ENCODE measurements around the gene LCT.
"Not testable (repeated sequence)": the region's sequence is repeated elsewhere in the genome, so short reads cannot be mapped to it uniquely, and the experiment has no call there.

LCT gene

DNA sequence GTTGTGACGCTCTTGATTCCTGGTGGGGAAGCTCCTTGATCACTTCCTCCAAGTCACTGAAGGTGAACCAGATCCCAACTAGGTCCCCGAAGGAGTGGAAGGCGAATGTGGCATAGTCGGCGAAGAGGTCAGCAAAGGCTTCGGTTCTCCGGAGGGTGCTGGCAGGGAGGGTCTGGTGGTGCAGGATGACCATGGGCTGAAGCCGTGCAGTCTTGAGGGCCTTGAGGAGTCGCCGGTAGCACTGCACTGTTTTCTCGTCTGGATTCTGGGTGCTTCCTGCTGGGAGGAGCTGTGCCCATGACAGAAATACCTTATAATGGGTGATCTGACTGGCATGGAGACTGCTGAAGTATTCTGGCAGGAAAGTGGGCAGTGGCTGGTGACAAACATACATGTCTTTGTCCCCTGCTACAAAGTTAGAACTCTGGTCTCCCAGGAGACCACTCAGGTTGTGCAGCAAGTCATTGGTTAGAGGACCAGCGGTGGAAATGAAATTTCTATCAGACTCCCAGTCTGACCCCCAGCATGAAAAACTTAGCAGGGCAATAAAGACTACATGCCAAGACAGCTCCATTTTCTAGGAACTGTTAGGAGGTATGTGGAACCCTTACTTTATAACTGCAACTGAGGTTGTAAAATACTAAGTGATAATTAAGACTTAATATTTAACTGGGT lies at the start of gene LCT:
Gene LCT (minus strand): TSS at position 589 of the 675 bp plus-strand sequence. CDS start 15 bp downstream, at position 574.
- DNase-seq, result no peak

DNA sequence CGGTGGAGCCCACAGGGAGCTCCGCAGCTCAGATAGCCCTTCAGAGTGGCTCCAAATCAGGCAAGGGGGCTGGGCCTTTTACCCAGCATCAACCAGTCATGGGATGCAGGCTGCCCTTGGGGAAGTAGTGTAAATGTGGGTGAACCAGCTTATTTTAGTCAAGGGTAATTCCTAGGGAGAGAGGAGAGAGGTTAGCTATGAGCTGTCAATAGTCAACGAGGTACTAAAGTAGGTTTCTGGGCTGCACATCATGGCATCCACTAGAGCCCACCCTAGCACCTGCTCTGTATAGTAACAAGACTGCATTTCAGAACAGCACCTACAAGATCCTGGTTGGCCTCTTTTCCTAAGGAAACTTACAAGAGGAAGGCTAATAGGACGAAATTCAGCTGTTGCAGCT lies 48.7 kb upstream of the LCT start:
- DNase-seq, result no peak

DNA sequence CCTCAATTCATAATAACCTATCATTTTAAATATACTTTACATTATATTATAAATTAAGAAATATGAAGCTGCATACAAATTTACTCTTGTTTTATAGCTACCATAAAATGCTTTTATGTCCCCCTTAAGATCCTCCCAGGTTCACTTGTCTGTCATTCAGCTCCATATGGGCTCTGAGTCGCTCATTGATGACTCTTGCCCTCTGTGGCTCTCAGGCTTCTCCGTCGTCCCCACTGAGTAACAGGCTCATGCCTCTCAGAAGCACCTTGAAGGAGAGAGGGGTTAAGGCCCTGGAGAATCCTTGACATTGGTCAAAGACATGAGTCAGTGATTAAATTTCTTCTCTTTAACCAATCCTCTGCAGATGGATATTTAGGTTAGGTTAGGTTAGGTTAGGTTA lies 45.4 kb upstream of the LCT start:
- no peak for DNase-seq

DNA sequence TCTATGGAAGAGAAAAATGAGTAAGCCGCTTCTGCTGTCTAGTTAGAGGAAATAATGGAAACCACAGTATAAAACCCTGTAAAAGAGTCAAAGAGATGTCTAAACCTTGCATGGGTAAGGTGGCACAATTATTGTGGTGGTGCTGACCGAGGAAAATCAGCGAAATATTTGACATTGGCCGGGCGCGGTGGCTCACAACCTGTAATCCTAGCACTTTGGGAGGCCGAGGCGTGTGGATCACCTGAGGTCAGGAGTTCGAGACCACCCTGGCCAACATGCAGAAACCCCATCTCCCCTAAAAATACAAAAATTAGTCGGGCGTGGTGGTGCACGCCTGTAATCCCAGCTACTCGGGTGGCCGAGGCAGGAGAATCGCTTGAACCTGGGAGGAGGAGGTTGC lies 39.8 kb upstream of the LCT start:
- DNase-seq, result not testable (repeated sequence)

DNA sequence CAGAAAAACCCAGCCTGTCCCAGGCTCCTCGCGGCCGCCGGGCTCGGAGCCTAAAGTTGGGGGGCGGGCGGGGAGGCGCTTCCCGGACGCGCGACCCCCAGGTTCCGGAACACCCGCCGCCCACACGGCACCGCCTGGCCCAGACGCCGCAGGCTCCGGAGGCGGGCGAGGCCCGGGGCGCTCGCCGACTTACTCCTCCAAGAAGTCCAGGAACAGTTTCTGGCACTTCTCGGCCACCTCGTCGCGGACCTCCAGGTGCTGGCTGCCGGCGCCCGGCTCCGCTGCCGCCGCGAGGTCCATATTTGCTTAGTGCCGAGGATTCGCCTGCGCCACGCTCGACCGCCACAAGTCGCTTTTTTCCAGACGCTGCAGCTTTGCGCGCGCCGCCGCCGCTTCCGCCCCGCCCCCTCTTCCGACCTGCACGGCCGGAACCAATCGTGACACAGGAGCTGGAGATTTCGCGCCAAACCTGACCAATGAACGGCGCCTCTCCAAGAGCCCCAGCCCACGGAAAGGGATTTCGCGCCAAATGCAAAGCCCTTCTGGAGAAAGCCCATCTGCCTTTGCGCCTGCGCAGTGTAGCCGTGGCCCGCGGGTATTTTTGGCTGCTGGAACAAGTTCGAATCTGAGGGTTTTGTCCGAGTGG lies 39.2 kb upstream of the LCT start, which contains the start of gene MCM6:
Gene MCM6 (minus strand): TSS at position 378 of the 646 bp plus-strand sequence. CDS start 78 bp downstream, at position 300.
- peak; percentile 99 for DNase-seq

DNA sequence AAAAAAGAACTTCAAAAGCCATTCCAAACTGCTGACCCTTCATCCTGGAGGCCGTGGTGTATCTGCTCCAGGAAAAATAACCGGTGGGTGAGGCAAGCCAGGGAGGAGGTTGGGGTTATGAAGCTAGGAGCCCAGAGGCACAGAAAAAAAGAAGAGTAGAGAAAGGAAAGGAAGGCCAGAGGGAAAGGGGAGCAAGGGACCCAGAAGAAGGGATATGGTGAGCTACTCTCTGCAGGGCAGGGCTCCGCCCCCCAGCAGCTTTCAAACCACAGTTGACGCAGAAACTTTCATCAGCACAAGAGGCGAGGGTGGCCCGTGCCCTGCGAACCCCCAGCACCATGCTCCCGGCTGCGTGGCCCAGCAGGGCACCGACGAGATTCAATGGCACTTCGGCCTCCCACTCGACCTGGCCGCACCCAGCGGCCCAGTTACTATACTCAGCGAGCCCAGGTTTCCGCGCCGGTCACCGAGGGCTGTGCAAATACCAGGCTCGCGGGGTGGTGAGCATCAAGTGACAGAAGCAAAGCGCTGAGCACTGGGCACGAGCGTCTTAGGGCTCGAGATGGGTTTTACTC lies 38.6 kb upstream of the LCT start:
- DNase-seq, result no peak

DNA sequence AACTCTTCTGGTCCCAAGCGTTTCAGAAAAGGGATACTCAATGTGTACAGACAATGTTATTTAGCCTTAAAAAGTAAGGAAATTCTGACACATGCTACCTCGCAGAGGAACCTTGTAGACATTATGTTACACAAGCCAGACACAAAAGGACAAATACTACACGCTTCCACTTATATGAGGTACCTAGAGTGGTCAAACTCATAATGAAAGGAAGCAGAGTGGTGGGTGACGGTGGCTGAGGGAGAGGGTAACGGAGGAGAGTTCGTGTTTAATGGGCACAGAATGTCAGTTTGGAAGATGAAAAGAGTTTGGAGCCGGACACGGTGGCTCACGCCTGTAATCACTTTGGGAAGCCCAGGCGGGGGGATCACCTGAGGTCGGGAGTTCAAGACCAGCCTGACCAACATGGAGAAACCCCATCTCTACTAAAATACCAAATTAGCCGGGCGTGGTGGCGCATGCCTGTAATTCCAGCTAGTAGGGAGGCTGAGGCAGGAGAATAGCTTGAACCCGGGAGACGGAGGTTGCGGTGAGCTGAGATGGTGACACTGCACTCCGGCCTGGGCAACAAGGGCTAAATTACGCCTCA lies 37.9 kb upstream of the LCT start:
- no peak for DNase-seq

DNA sequence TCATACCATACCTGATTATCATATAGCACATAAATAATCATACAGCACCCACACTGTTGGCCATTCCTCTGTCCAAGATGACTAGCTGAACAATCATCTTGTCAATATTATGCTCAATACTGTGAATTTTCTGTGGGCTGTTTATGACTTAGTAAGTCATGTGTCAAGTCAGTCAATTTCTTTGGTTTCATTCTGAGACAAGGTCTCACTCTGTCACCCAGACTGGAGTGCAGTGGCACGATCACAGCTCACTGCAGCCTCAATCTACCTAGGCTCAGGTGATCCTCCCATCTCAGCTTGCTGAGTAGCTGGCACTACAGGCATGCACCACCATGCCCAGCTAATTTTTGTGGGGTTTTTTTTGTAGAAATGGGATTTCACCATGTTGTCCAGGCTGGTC lies 33.6 kb upstream of the LCT start:
- no peak for DNase-seq

DNA sequence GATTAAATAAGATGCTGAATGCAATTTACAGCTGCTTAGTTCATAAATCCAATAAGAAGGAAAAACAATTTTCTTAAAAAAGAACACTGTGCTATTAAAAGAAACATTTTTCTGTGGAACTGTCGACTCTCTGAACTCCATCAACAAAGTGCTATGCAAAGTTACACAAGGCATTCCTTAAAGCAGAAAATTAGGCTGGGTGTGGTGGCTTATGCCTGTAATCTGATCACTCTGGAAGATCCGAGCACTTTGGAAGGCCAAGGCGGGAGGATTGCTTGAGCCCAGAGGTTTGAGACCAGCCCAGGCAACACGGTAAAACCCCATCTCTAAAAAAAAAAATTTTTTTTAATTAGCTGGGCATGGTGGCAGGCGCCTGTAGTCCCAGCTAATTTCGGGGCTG lies 26.2 kb upstream of the LCT start:
- no peak for DNase-seq

DNA sequence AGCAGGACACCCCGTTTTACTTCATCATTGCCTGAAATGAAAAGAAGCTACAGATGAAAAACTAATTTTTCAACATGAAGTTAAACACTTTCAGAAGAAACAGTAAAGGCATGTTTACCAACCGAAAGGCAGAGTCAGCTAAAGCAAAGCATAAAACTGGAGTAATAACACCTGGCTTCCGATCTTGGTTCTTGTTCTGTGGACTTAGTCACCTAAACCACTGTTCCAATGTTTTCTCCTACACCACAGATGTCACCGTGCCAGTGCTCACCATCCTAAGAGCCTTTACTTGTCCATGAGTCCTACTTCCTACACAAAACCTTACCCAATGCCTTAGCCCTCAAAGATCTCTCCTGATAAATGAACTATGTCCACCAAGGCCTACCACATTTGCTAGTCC lies 25.7 kb upstream of the LCT start:
- DNase-seq, result no peak

DNA sequence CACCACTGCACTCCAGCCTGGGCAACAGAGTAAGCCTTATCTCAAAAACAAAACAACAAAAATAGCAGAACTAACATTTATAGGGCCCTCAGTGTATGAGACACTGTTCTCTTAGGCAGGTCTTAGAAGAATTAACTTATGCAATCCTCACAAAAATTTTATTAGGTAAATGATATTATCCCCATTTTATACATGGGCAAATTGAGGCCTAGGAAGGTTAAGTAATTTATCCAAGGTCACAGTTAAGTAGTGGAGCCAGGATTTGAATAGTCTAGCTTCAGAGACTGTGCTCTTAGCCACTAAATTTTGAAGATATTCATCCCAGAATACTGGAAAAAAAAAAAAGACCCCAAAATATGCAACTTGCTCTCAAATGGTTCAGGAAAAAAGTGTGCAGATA lies 16.4 kb upstream of the LCT start:
- no peak for DNase-seq

DNA sequence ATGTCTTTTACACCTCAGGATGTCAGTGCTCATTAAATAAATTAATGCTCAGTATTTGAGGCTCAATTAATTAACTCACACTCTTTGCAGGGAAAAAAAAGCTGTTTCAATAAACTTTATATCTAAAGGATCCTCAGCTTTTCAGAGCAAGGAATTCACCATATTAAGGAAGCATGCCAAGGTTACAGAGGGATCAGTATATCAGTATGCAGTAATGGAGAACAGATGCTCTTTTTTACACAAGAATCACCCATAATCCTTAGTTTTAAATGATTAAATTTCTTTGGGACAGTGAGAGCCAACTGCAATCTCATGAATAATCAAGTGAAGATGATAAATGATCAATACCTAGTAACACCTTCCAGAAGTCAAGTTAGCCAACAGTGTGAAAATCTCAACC lies 14.9 kb upstream of the LCT start:
- no peak for DNase-seq

DNA sequence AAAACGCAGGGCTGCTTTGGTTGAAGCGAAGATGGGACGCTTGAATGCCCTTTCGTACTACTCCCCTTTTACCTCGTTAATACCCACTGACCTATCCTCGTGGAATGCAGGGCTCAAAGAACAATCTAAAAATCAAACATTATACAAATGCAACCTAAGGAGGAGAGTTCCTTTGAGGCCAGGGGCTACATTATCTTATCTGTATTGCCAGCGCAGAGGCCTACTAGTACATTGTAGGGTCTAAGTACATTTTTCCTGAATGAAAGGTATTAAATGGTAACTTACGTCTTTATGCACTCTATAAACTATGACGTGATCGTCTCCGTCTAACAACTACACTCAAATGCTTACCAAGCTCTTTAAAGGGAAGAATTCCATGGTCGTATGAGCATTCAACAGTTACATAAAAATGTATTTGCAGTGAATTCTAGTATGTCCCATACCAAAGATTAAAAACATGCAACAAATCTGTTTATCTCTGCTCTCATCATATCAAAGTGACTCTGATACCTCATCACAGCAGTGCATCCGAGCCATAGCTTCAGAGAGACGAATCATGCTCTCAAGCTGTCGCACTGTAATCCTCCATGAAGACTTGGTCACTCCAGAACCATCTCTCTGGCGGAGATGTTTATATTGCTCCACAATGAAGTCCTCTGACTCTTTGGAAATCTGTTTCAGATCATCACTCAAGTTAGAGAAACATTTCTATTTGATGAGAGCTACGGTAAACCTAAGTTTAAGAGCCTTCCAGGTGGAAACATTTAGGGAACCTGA lies 14.1 kb upstream of the LCT start:
- no peak for DNase-seq

DNA sequence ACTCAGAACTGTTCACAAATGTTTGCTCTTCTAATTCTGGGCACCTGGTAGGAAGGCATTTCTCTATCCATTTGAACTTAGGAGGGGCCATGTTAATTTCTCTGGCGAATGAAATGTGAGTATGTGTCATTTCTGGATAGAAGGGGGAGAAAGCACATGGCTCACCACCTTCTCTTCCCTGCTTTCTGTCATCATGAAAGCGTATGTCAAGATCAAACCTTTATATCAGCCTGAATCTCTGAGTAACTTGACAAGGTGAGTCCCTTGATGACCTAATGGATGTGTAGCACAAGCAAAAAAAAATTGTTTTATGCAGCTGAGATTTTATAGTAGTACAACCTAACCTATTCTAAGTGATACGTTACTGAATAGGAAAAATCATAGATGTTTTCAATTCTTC lies 12.1 kb upstream of the LCT start:
- no peak for DNase-seq

DNA sequence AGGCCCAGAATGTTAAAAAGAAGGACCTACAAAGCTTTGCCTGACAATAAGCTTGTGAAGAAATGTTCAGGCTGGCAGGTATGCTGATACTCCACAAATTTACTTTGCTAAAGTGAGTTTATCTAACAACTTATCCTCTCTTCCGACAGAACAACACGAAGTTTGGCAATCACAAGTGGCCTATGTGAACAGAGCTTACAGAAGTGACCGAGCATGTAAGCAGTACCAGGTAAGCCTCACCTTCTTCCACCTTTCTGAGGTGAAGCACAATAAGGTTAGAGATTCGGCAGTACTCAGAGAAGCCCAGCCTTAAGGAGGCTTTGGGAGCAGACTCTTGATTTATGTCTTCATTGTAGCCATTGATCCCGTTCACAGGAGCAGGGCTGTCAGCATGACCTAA lies 9.0 kb upstream of the LCT start:
- DNase-seq, result no peak

DNA sequence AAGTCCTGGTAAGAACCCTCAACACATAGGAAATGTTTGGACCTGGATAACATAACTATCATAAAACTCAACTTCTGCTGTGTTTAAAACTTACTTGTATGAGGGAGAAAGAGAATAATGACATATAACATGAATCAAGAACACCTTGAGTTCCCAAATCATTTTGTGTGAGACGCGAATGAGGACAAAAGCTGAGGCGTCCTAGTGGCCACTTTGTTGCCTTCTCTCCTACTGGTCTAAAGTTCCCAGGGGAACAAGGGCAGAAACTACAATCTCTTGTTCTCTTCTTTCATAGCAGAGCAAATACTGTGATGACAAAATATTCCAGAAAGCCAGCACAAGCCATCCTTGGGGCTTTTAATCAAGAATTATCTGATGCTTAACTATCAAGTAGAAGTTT lies 8.3 kb upstream of the LCT start:
- DNase-seq, result no peak

DNA sequence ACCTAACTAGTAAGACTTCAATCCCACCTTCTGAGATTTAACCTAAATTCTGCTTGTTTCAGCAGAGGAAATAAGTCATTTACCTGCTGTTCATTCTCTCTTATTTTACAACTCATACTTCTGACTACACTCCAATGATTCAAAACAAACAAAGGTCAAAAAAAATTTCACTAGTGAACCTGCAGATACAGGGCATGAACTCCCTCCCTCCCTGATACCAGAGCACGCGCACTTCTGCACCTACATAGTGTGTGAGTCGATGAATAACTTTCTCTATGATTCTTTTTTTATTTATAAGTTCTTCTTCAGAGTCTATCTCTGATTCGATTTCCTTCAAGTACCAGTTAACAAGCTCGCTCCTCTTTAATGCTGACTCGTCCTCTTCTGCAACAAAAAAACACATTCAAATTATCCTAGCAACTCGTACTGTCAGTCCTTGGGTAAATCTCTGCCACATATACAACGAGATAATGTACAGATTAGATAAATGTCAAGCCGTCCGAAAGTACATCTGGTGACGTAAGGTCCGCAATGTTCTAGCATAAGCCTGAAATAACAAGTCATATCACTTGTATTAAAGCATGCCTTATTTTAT lies 7.4 kb upstream of the LCT start:
- DNase-seq, result no peak

DNA sequence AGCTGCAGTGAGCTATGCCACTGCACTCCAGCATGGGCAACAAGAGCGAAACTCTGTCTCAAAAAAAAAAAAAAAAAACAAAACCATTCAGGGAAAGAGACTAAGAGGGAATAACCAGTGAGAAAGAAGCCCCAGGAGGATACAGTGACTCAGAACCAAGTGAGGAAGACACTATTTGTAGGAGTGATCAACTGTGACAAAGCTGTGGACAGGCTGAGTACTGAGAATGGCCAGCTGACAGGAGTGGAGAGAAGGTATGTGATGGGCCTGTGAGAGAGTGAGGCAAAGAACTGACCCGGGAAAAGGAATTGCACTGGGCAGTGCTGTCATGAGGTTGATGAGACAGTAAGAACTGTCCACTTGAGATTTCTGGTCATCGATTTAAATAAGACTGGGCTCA lies 6.7 kb upstream of the LCT start:
- DNase-seq, result no peak

DNA sequence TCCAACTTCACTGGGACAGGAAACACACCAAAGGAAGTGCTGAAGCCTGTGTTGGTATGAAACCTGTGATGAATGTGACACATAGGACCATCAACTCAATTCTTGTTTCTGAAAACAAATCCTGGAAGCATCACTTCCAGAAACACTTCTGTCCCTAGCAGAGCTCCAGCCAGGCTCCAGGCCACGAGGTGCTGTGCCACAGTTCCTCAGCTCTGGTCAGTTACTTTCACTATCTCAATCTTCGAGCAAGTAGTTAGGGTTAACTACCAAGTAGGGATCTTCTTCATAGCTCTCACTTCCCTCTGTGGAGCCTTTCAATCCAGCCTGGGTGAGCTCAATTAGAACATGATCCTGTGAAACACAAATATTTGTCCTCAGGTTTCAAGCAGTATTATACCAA lies 3.6 kb upstream of the LCT start:
- DNase-seq, result no peak

DNA sequence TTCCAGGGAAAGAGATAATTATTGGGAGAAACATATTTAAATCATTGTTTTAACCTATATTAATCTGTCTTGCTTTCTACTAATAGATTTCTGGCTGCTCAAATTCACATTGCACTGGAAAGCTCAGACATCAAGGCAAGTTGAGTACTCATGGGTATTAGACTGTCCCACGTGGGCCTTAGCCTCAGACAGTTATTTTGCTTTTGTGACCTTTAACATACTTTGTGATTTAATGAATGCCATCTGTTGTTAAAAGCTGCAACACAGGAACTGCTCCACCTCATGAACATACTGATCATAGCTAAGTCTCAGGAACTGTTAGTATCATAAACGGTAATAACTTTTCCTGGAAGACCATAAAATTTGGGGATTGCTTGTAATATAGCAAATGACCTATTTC lies 2.7 kb upstream of the LCT start:
- no peak for DNase-seq

DNA sequence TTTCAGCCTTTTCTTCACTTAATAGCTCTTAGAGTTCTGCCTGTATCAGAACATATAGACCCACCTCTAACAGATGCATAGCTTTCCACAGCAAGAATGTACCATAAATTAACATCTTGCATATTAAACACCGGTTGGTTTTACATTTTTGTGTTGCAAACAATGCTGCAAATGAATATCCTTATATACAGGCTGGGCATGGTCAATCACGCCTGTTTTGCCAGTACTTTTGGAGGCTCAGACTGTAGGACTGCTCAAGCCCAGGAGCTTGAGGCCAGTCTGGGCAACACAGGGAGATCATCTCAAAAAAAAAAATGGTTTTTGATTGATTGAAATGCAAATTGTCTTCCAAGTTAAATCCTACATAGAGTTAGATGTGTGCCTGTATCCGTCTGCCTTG lies 1.5 kb upstream of the LCT start:
- DNase-seq, result no peak

DNA sequence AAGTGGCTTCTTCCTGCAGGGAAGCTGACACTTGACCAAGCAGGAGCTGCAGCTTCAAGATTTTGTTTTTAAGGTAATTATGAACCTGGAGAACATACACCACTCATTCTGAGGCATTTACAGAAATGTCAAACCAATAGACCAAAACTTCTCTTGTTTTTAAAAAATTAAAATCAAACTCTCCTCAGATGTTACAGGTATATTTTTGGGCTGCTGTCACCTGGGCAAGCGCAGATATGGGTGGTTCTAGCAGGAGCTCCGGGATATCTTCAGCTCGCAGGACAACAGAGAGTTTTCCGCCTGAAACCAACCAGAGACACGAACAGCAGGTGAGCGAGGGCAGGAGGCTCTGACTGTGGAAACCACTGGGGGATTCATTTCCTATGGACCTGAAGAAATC lies 4.1 kb downstream of the LCT start:
- DNase-seq, result no peak
